LHCN-M2 (cell line): ENCODE data around the gene IRGC. TPM values are rescaled to one million over a fixed set of nuclear protein-coding genes. Genes with fewer than 3 reads are reported as not detected.
A peak's percentile ranks its signal among the peaks of the same experiment; 100 is the strongest.

Experiments used
- DNase-seq: peaks from one replicate; pipeline ENCODE4 v3.0.0-alpha.2; 2012; ENCODE audit warnings: low read depth
- total RNA-seq: library from RNA; depleted of rRNA; stranded (reverse); fragments of >200 nt; gene quantifications from 2 replicates; pipeline ENCODE4 v1.2.3, GENCODE V29; 2014

IRGC gene
- total RNA-seq, 1 experiment from 2014 or later = not detected

- no peak for DNase-seq
Observed at GRCh38 chr19:43723588-43723987, 7.7 kb downstream of the IRGC start.

GRCh38 chr19:43724896-43725295 lies 9.0 kb downstream of the IRGC start:
- DNase-seq = no peak

- no peak for DNase-seq
Observed at GRCh38 chr19:43725468-43725867, 9.6 kb downstream of the IRGC start.

- no peak for DNase-seq
Observed at GRCh38 chr19:43726736-43727592, 11.1 kb downstream of the IRGC start.

GRCh38 chr19:43727593-43727853 lies 11.6 kb downstream of the IRGC start:
- DNase-seq = no peak

GRCh38 chr19:43729919-43730318 lies 14.0 kb downstream of the IRGC start:
- no peak for DNase-seq

- no peak for DNase-seq
Observed at GRCh38 chr19:43731346-43731745, 15.5 kb downstream of the IRGC start.

GRCh38 chr19:43731846-43732245 lies 16.0 kb downstream of the IRGC start:
- DNase-seq = peak; percentile 67

GRCh38 chr19:43735013-43735412 lies 19.1 kb downstream of the IRGC start:
- DNase-seq = no peak

- DNase-seq = no peak
Observed at GRCh38 chr19:43735957-43736356, 20.1 kb downstream of the IRGC start.

- no peak for DNase-seq
Observed at GRCh38 chr19:43738780-43739211, 22.9 kb downstream of the IRGC start.

GRCh38 chr19:43739439-43740235 lies 23.8 kb downstream of the IRGC start:
- no peak for DNase-seq

- no peak for DNase-seq
Observed at GRCh38 chr19:43741075-43741825, 25.4 kb downstream of the IRGC start.

- DNase-seq = no peak
Observed at GRCh38 chr19:43743059-43743458, 27.2 kb downstream of the IRGC start.

- DNase-seq = no peak
Observed at GRCh38 chr19:43747557-43748204, 31.8 kb downstream of the IRGC start.

GRCh38 chr19:43748205-43748594 lies 32.3 kb downstream of the IRGC start:
- DNase-seq = no peak

GRCh38 chr19:43748685-43749084 lies 32.8 kb downstream of the IRGC start:
- no peak for DNase-seq

- DNase-seq = no peak
Observed at GRCh38 chr19:43749152-43749551, 33.3 kb downstream of the IRGC start.

- no peak for DNase-seq
Observed at GRCh38 chr19:43749898-43750297, 34.0 kb downstream of the IRGC start.

- DNase-seq = no peak
Observed at GRCh38 chr19:43751466-43752220, 35.8 kb downstream of the IRGC start.

- DNase-seq = no peak
Observed at GRCh38 chr19:43752287-43752875, 36.5 kb downstream of the IRGC start.
